GM12874 (cell line): Measurements from ENCODE around the gene NCBP3.

ENCODE experiments used
- TF ChIP-seq, protein P1 (sequence below): IDR thresholded peaks from 2 replicates; pipeline ENCODE4 v1.5.1; 2011; ENCODE audit warnings: low read depth, mild to moderate bottlenecking, control low read depth, low read length, moderate library complexity; ENCODE audit not compliant: insufficient read depth

Gene NCBP3

GRCh38 chr17:3892095-3892998, 46.3 kb upstream of the NCBP3 start:
- TF ChIP-seq, protein P1, sequence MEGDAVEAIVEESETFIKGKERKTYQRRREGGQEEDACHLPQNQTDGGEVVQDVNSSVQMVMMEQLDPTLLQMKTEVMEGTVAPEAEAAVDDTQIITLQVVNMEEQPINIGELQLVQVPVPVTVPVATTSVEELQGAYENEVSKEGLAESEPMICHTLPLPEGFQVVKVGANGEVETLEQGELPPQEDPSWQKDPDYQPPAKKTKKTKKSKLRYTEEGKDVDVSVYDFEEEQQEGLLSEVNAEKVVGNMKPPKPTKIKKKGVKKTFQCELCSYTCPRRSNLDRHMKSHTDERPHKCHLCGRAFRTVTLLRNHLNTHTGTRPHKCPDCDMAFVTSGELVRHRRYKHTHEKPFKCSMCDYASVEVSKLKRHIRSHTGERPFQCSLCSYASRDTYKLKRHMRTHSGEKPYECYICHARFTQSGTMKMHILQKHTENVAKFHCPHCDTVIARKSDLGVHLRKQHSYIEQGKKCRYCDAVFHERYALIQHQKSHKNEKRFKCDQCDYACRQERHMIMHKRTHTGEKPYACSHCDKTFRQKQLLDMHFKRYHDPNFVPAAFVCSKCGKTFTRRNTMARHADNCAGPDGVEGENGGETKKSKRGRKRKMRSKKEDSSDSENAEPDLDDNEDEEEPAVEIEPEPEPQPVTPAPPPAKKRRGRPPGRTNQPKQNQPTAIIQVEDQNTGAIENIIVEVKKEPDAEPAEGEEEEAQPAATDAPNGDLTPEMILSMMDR, result no peak

- TF ChIP-seq, protein P1, result no peak
These were observed 45.6 kb upstream of the NCBP3 start for GRCh38 chr17:3891626-3892094.

DNA sequence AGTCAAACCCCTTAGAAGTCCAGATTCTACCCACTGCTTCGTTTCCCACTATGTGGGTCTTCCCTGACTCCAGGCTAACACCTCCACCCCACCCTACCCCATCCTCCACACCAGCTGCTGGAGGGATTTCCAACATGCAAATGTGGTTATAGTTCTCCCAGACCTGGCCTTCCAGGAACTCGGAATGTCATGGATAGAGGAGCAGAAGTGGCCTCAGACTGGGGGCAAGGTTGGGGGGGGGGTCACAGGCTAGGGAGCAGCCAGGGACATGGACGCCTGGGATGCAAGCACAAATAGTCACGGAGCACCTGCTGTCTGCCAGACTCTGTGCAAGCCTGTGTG, 44.8 kb upstream of the NCBP3 start:
- TF ChIP-seq, protein P1, result no peak

- TF ChIP-seq, protein P1, result no peak
These were observed 44.2 kb upstream of the NCBP3 start for GRCh38 chr17:3890082-3890877.

DNA sequence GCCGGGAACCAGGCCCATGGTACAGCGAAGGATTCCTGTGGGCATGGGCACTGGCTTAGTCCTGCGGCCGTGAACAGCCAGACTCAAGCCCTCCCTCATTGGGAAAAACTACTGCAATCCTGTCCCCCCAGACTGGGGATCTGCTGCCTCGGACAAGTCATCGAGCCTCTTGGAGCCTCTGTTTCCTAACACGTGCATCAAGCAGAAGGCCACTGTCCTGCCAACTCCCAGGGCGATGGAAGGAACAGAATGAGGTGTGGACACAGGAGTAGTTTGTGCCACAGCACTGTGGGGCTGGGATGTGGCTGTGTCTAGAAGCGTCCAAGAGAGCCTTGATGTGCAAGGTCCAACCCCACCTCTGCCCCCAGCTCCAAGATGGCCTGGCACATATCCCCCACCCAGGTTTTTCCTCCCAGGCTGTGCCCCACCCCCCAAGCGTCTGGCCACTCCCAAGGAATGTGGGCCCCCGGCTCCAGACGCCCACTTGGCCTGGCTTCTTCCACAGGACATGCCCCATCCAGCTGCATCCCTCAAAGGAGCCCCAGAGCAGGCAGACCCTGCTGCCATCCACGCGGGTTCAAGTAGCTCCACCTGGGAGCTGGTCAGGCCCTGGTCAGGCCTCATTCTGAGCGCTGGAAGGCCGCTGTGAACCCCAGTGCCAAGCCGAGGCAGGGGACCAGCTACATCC, 43.4 kb upstream of the NCBP3 start:
- TF ChIP-seq, protein P1, result no peak

DNA sequence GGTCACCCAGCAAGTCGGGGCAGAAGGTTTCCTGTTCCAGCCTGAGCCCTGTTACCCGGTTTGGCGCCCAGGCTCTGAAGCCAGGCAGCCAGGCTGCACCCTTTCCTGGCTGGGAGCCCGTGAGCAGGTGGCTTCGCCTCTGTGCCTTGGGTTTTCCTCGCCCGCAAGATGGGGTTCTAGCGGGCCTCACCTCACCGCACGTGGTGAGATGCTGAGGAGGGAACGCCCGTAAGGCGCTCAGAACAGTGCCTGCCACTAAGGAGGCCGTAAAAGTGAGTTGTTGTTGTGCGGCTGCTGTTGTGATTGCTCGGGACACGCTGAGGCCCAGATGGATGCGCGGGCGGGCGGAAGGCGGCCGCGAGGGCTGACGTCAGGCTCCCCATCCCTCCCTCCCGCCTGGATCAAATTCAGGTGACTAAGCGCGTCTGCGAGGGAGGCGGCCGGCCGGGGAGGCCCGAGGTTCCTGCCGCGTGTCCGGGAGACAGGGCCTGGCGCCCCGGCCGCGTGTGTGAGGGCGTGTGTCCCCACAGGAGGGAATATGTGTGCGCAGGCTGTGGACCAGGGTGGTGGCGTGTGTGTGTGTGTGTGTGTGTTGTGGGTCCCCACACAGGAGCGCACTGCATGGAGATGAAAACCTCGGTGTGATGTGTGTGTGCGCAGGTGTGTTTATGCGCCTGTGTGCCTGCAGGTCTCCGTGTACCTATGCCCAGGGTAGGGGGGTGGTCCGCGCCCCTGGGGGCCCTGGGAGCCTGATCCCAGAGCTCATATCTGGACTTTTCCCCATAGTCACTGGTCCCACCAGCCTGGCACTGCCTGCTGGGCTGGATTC, 42.5 kb upstream of the NCBP3 start:
- TF ChIP-seq, protein P1, result no peak
